OCI-LY1 (cell line): ENCODE results near the gene NUTM1.

Experiments
- H2AFZ ChIP-seq: fragments of 200-600 bp; sonication (generic), shearing (Covaris generic); 2 replicates; pipeline ENCODE4 v1.6.0; 2014; ENCODE audit warnings: antibody characterized with exemption, mild to moderate bottlenecking, low read length
- H3F3A ChIP-seq: fragments of 200-600 bp; sonication (generic), shearing (Covaris generic); 2 replicates; pipeline ENCODE4 v1.6.0; 2014; ENCODE audit warnings: mild to moderate bottlenecking, antibody characterized with exemption, low read length, moderate library complexity; ENCODE audit not compliant: insufficient read depth
- H3K27ac ChIP-seq: fragments of 200-600 bp; sonication (generic); 2 replicates; pipeline ENCODE4 v1.5.1; 2014; ENCODE audit warnings: low read length, mixed run types, mild to moderate bottlenecking, low read depth; ENCODE audit not compliant: poor library complexity, severe bottlenecking
- H3K27me3 ChIP-seq: fragments of 200-600 bp; sonication (generic); 2 replicates; pipeline ENCODE4 v1.6.0; 2014; ENCODE audit warnings: antibody characterized with exemption, mild to moderate bottlenecking, low read length, moderate library complexity; ENCODE audit not compliant: insufficient read depth
- H3K36me3 ChIP-seq: fragments of 200-600 bp; sonication (generic); 2 replicates; pipeline ENCODE4 v1.6.1; 2014; ENCODE audit warnings: mild to moderate bottlenecking, antibody characterized with exemption, low read length, moderate library complexity, mixed read lengths; ENCODE audit not compliant: insufficient read depth
- H3K4me1 ChIP-seq: fragments of 200-600 bp; sonication (generic); 2 replicates; pipeline ENCODE4 v1.5.1; 2014; ENCODE audit warnings: mild to moderate bottlenecking, low read length, moderate library complexity; ENCODE audit not compliant: insufficient read depth, severe bottlenecking
- H3K4me2 ChIP-seq: fragments of 200-600 bp; sonication (generic), shearing (Covaris generic); 2 replicates; pipeline ENCODE4 v1.6.1; 2014; ENCODE audit warnings: low read length
- H3K4me3 ChIP-seq: fragments of 200-600 bp; sonication (generic); 2 replicates; pipeline ENCODE4 v1.5.1; 2014; ENCODE audit warnings: low read length, low read depth, mild to moderate bottlenecking, mixed read lengths; ENCODE audit not compliant: poor library complexity, severe bottlenecking
- H3K79me2 ChIP-seq: fragments of 200-600 bp; shearing (Covaris generic); 2 replicates; pipeline ENCODE4 v1.6.1; 2016; ENCODE audit warnings: mixed run types, low read length, mixed read lengths; ENCODE audit not compliant: insufficient read depth
- H3K9ac ChIP-seq: fragments of 200-600 bp; sonication (generic), shearing (Covaris generic); 2 replicates; pipeline ENCODE4 v1.6.1; 2014; ENCODE audit warnings: mild to moderate bottlenecking, low read length, mixed read lengths
- H3K9me2 ChIP-seq: fragments of 200-600 bp; sonication (generic), shearing (Covaris generic); 2 replicates; pipeline ENCODE4 v1.6.1; 2014; ENCODE audit warnings: low read depth, mild to moderate bottlenecking, low read length, mixed read lengths
- H3K9me3 ChIP-seq: fragments of 200-600 bp; shearing (Covaris generic); 2 replicates; pipeline ENCODE4 v1.6.1; 2014; ENCODE audit warnings: low read length, mixed read lengths
- H4K20me1 ChIP-seq: fragments of 200-600 bp; sonication (generic), shearing (Covaris generic); 2 replicates; pipeline ENCODE4 v1.6.0; 2016; ENCODE audit warnings: mild to moderate bottlenecking, low read length; ENCODE audit not compliant: insufficient read depth
- CTCF ChIP-seq: fragments of 200-600 bp; sonication (generic), shearing (Covaris generic); IDR thresholded peaks from 2 replicates; pipeline ENCODE4 v1.5.1; 2017; ENCODE audit warnings: mild to moderate bottlenecking, antibody characterized with exemption, low read length, moderate library complexity, mixed read lengths
- EZH2 ChIP-seq: fragments of 200-600 bp; sonication (generic), shearing (Covaris generic); IDR thresholded peaks from 2 replicates; pipeline ENCODE4 v1.8.0; 2017; ENCODE audit warnings: borderline replicate concordance, mixed run types, mild to moderate bottlenecking, antibody characterized with exemption, low read length, moderate library complexity, mixed read lengths

Gene NUTM1

GRCh38 chr15:34330279-34330678 lies 12.8 kb upstream of the NUTM1 start:
- no peaks in the 10 kb centered on the region for H3K79me2 ChIP-seq
- no peaks in the 10 kb centered on the region for H3K9me2 ChIP-seq
- no peak overlapping the region for H2AFZ ChIP-seq
- H3K4me3 ChIP-seq: no peak overlapping the region
- TF ChIP-seq EZH2: no peak
- TF ChIP-seq CTCF: no peak
- H3K4me1 ChIP-seq: peaks cover 5% of the 10 kb centered on the region
- no peaks in the 10 kb centered on the region for H3K36me3 ChIP-seq
- no peaks in the 10 kb centered on the region for H3K9me3 ChIP-seq
- H4K20me1 ChIP-seq: no peaks in the 10 kb centered on the region
- H3F3A ChIP-seq: no peaks in the 10 kb centered on the region
- H3K4me2 ChIP-seq: no peak overlapping the region
- H3K27me3 ChIP-seq: no peaks in the 10 kb centered on the region
- no peak overlapping the region for H3K27ac ChIP-seq
- H3K9ac ChIP-seq: no peak overlapping the region

GRCh38 chr15:34331809-34332208 lies 11.3 kb upstream of the NUTM1 start:
- Histone ChIP-seq H3K27me3 (no peaks in the 10 kb centered on the region), H4K20me1 (no peaks in the 10 kb centered on the region), H2AFZ (no peak overlapping the region), H3K9me2 (no peaks in the 10 kb centered on the region), H3K9me3 (no peaks in the 10 kb centered on the region), H3K4me2 (no peak overlapping the region), H3K79me2 (no peaks in the 10 kb centered on the region), H3K27ac (no peak overlapping the region), H3F3A (no peaks in the 10 kb centered on the region), H3K9ac (no peak overlapping the region), H3K36me3 (no peaks in the 10 kb centered on the region), H3K4me1 (peaks cover 20% of the 10 kb centered on the region), H3K4me3 (no peak overlapping the region)
- TF ChIP-seq EZH2 (no peak), CTCF (no peak)

- TF ChIP-seq EZH2: no peak
- TF ChIP-seq CTCF: no peak
- Histone ChIP-seq H3K9me3 (no peaks in the 10 kb centered on the region), H3K4me1 (peaks cover 25% of the 10 kb centered on the region), H3K79me2 (no peaks in the 10 kb centered on the region), H3K4me3 (no peak overlapping the region), H3F3A (no peaks in the 10 kb centered on the region), H4K20me1 (no peaks in the 10 kb centered on the region), H2AFZ (no peak overlapping the region), H3K27ac (no peak overlapping the region), H3K9ac (no peak overlapping the region), H3K4me2 (no peak overlapping the region), H3K36me3 (no peaks in the 10 kb centered on the region), H3K9me2 (no peaks in the 10 kb centered on the region), H3K27me3 (no peaks in the 10 kb centered on the region)
These were observed 10.5 kb upstream of the NUTM1 start for GRCh38 chr15:34332553-34333120.
